Measurements from ENCODE around the gene FASN.

DNA sequence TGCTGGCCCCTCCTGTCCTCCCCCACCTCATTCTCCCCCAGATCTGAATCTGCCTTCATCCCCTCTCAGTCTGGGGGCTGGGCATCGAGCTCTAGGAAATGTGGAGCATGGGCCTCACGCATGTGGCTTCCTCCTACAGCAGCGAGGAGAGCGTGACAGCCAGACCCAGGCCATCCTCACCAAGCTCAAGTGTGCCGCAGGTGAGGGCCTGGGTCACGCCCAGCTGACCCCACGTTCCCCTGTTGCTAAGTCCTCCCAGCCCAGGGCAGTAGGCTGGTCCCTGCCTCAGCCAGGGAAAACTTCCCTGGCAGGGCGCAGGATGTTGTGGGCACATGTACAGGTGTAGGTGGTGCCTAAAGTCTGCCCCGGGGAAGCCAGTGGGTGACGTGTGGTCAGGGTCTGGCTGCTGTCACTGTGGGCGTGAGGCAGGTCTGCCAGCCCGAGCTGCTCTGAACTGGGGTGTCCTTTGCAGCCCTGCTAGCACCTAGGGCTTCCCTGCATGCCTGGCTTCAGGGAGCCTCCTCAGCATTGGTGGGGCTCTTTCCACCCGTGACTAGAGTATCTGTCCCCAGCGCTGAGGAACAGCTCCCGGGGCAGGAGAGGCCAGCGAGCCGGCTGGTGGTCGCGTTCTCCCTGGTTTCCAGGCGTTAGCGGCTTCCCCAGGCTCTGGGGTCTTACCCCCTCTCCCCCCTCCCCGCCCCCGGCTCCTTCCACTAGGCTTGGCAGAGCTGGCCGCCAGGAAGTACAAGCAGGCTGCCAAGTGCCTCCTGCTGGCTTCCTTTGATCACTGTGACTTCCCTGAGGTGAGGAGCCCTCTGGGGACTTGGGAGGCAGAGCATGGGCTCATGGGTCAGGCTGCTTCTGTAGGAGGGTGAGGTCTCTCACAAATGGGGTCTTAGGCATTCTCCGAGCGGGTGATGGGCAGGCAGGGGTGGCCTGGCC lies 42.7 kb downstream of the FASN start:
- TF ChIP-seq, protein P1, sequence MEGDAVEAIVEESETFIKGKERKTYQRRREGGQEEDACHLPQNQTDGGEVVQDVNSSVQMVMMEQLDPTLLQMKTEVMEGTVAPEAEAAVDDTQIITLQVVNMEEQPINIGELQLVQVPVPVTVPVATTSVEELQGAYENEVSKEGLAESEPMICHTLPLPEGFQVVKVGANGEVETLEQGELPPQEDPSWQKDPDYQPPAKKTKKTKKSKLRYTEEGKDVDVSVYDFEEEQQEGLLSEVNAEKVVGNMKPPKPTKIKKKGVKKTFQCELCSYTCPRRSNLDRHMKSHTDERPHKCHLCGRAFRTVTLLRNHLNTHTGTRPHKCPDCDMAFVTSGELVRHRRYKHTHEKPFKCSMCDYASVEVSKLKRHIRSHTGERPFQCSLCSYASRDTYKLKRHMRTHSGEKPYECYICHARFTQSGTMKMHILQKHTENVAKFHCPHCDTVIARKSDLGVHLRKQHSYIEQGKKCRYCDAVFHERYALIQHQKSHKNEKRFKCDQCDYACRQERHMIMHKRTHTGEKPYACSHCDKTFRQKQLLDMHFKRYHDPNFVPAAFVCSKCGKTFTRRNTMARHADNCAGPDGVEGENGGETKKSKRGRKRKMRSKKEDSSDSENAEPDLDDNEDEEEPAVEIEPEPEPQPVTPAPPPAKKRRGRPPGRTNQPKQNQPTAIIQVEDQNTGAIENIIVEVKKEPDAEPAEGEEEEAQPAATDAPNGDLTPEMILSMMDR (conservative IDR thresholded peaks at IDR 0.05 in 1 of 2, IDR thresholded peaks at IDR 0.05 in 1 of 2; ENCODE audit: low read depth in 1 of 2, low read length in 2 of 2): no peak
- no peak for TF ChIP-seq EZH2 (IDR thresholded peaks at IDR 0.05; ENCODE audit: low read length, missing control alignments)
